ENCODE data around the gene MRPS18B. TPM values are rescaled to one million over a fixed set of nuclear protein-coding genes. Genes with fewer than 3 reads are reported as not detected.

MRPS18B gene
- total and polyA plus RNA-seq, 2 of the 13 experiments (the other 11 are each of a cell fraction or from before 2014, with no cell fraction given), result 125 to 131 TPM

GRCh38 chr6:30599625-30600324 is 17.9 kb upstream of the MRPS18B start:
- no peak overlapping the region for H3K27ac ChIP-seq (ENCODE audit: extremely low read length, insufficient read depth, low read length)
- DNase-seq (ENCODE audit: low spot score), result no peak
- H3K9me3 ChIP-seq (ENCODE audit: low read length), result no peaks in the 10 kb centered on the region
- H3K36me3 ChIP-seq (replicated peaks in 1 of 2; ENCODE audit: control insufficient read depth in 1 of 2, insufficient read depth in 2 of 2, low read length in 2 of 2), result peaks cover 33 to 40% of the 10 kb centered on the region in 2 experiments
- ChIA-PET CTCF (ENCODE audit: low intra/inter-chr PET ratio, low total read pairs) (no interaction called here), POLR2A (interaction anchor here (0.6 to 10.8 kb wide), 12 partner anchors 9 to 201 kb away, joined by 3 to 172 read pairs (median 5); partner anchors contain the start of genes ABCF1 and DHX16)
- no peak overlapping the region for H3K9ac ChIP-seq (ENCODE audit: insufficient read depth, low read depth, low read length)
- BruUV-seq (replicated peaks), result no TSS peak
- FAIRE-seq, result no peak
- no peak for ATAC-seq
- intact Hi-C loops (cut with micrococcal nuclease; ENCODE audit: unreplicated experiment) (no loop called here), in situ Hi-C loops (cut with HindIII; ENCODE audit: extremely low pct_ligation_motif_present, low pct_unique_long_range_greater_than_20kb) (loop anchor here (5.0 kb wide), 1 partner anchor 117 kb away; no protein-coding TSS in a partner anchor)
- H3K4me1 ChIP-seq (ENCODE audit: insufficient read depth, low read length), result no peaks in the 10 kb centered on the region
- WGBS (ENCODE audit: low lambda C conversion rate), result 97% methylated on average over 13 of the region's 13 CpGs
- no peak for TF ChIP-seq HNF4G (IDR thresholded peaks at IDR 0.05; ENCODE audit: borderline replicate concordance, low read depth, low read length)
- TF ChIP-seq HNF4G (CRISPR knock-in tag; IDR thresholded peaks at IDR 0.05; ENCODE audit: borderline replicate concordance, low read depth), result no peak
- TF ChIP-seq POLR2AphosphoS5 (IDR thresholded peaks at IDR 0.05; ENCODE audit: low read depth, low read length), result peak; percentile 7; the same call in 1 of the 2 replicates
- TF ChIP-seq ZBTB7A (CRISPR knock-in tag; IDR thresholded peaks at IDR 0.05), result no peak
- peak; percentile 59; the same call in 1 of the 2 replicates for TF ChIP-seq ZBTB33 (CRISPR knock-in tag; IDR thresholded peaks at IDR 0.05)
- TF ChIP-seq ZFP1 (CRISPR knock-in tag; IDR thresholded peaks at IDR 0.05), result no peak
- TF ChIP-seq POLR2A (IDR thresholded peaks at IDR 0.05; ENCODE audit: insufficient read depth in 1 of 2, low read depth in 2 of 2, low read length in 2 of 2), result peak in 1 of 2 experiments; percentile 43; a peak in 1 of 4 replicates
- peak; percentile 58 for TF ChIP-seq POLR2G (IDR thresholded peaks at IDR 0.05; ENCODE audit: low read depth, low read length)
- no peak for TF ChIP-seq RAD21 (CRISPR knock-in tag; IDR thresholded peaks at IDR 0.05)
- no peak for TF ChIP-seq SMAD3 (CRISPR knock-in tag; IDR thresholded peaks at IDR 0.05)
- no peak for TF ChIP-seq ZNF773 (CRISPR knock-in tag; IDR thresholded peaks at IDR 0.05; ENCODE audit: borderline replicate concordance)
- H2AFZ ChIP-seq (ENCODE audit: low read length), result no peak overlapping the region
- H4K20me1 ChIP-seq (ENCODE audit: insufficient read depth, low read length), result no peaks in the 10 kb centered on the region
- no peaks in the 10 kb centered on the region for H3K27me3 ChIP-seq (ENCODE audit: control insufficient read depth in 1 of 2, insufficient read depth in 2 of 2, low read length in 2 of 2)
- no peak overlapping the region for H3K4me3 ChIP-seq (replicated peaks in 1 of 3; ENCODE audit: insufficient read depth in 1 of 3, low read depth in 2 of 3, low read length in 3 of 3)
- no peak overlapping the region for H3K4me2 ChIP-seq (ENCODE audit: low read depth, low read length)
- no peaks in the 10 kb centered on the region for H3K79me2 ChIP-seq (ENCODE audit: insufficient read depth, low read length)

Measured in HepG2 (cell line).